DND-41 (cell line): ENCODE results near the gene HDAC3.
A peak's percentile ranks its signal among the peaks of the same experiment; 100 is the strongest.

Experiments used
- ATAC-seq: fragments of 200-7000 bp; cut with Tn5 transposase; 3 replicates; pipeline ENCODE4 v1.9.1; 2021; ENCODE audit warnings: low read depth; ENCODE audit not compliant: insufficient read depth
- DNase-seq: peaks from one replicate; pipeline ENCODE4 v3.0.0-alpha.2; 2020
- H2AFZ ChIP-seq: 2 replicates; pipeline ENCODE4 v1.6.0; 2012; ENCODE audit warnings: low read depth, low read length
- H3K27ac ChIP-seq: 2 replicates; pipeline ENCODE4 v1.5.1; 2012; ENCODE audit warnings: low read length, inconsistent platforms
- H3K27me3 ChIP-seq: fragments of 200-600 bp; sonication (generic); 2 replicates; pipeline ENCODE4 v1.6.0; 2012; ENCODE audit warnings: low read length, mild to moderate bottlenecking, inconsistent platforms; ENCODE audit not compliant: insufficient read depth, poor library complexity
- H3K36me3 ChIP-seq: 2 replicates; pipeline ENCODE4 v1.5.1; 2012; ENCODE audit warnings: low read length, inconsistent platforms; ENCODE audit not compliant: insufficient read depth
- H3K4me1 ChIP-seq: 2 replicates; pipeline ENCODE4 v1.5.1; 2012; ENCODE audit warnings: mild to moderate bottlenecking, low read length; ENCODE audit not compliant: insufficient read depth
- H3K4me2 ChIP-seq: 2 replicates; pipeline ENCODE4 v1.6.0; 2012; ENCODE audit warnings: mild to moderate bottlenecking, moderate library complexity, low read length, inconsistent platforms; ENCODE audit not compliant: insufficient read depth
- H3K4me3 ChIP-seq, 2 experiments: fragments of 200-600 bp in 1 of 2; shearing (Covaris generic) in 1 of 2; 2 replicates each; pipeline ENCODE4 v1.5.1; 2012 to 2016; ENCODE audit warnings: inconsistent platforms in 2 of 2, low read length in 2 of 2, mild to moderate bottlenecking in 2 of 2, low read depth in 1 of 2, moderate library complexity in 1 of 2
- H3K79me2 ChIP-seq: 2 replicates; pipeline ENCODE4 v1.6.0; 2012; ENCODE audit warnings: low read length, inconsistent platforms; ENCODE audit not compliant: insufficient read depth
- H3K9ac ChIP-seq: 2 replicates; pipeline ENCODE4 v1.6.0; 2012; ENCODE audit warnings: low read depth, mild to moderate bottlenecking, inconsistent platforms, low read length, moderate library complexity
- H3K9me3 ChIP-seq: 2 replicates; pipeline ENCODE4 v1.5.1; 2012; ENCODE audit warnings: low read length, moderate library complexity, mild to moderate bottlenecking, inconsistent platforms; ENCODE audit not compliant: insufficient read depth, severe bottlenecking
- H4K20me1 ChIP-seq: 2 replicates; pipeline ENCODE4 v1.6.0; 2012; ENCODE audit warnings: low read length; ENCODE audit not compliant: insufficient read depth
- CTCF ChIP-seq: IDR thresholded peaks from 2 replicates; pipeline ENCODE4 v1.5.1; 2012; ENCODE audit warnings: borderline replicate concordance, low read length, moderate library complexity, mild to moderate bottlenecking; ENCODE audit not compliant: poor library complexity, severe bottlenecking; ENCODE audit errors: extremely low read depth
- EZH2 ChIP-seq: IDR thresholded peaks from 3 replicates; pipeline ENCODE4 v1.6.1; 2012; ENCODE audit warnings: borderline replicate concordance, low read depth, mild to moderate bottlenecking, moderate library complexity, low read length, inconsistent platforms; ENCODE audit not compliant: severe bottlenecking

Gene HDAC3

GRCh38 chr5:141633871-141634561 lies 2.6 kb downstream of the HDAC3 start:
- Histone ChIP-seq H3K36me3 (peaks cover 43% of the 10 kb centered on the region), H3K27ac (no peak overlapping the region), H3K79me2 (peaks cover 64% of the 10 kb centered on the region), H3K9ac (no peak overlapping the region), H3K4me1 (peaks cover 43% of the 10 kb centered on the region), H3K27me3 (no peaks in the 10 kb centered on the region), H4K20me1 (peaks cover 29% of the 10 kb centered on the region), H3K4me2 (peak overlapping the region; percentile 100; the same call in 1 of the 2 replicates), H2AFZ (no peak overlapping the region), H3K4me3 (no peak overlapping the region; a peak in 1 of 4 replicates), H3K9me3 (no peaks in the 10 kb centered on the region)
- DNase-seq = no peak
- no peak for TF ChIP-seq CTCF
- TF ChIP-seq EZH2 = no peak
- ATAC-seq = no peak

- Histone ChIP-seq H3K4me2 (no peak overlapping the region), H4K20me1 (peaks cover 26% of the 10 kb centered on the region)
Measured at GRCh38 chr5:141632650-141633049, 4.0 kb downstream of the HDAC3 start.

GRCh38 chr5:141630570-141631140 lies 6.0 kb downstream of the HDAC3 start:
- H3K4me1 ChIP-seq = peaks cover 25% of the 10 kb centered on the region
- no peaks in the 10 kb centered on the region for H3K27me3 ChIP-seq
- H3K9me3 ChIP-seq = no peaks in the 10 kb centered on the region
- peaks cover 17% of the 10 kb centered on the region; the same call in 1 of the 2 replicates for H4K20me1 ChIP-seq
- no peak for ATAC-seq
- TF ChIP-seq CTCF = no peak
- no peak for TF ChIP-seq EZH2
- H3K79me2 ChIP-seq = peaks cover 56% of the 10 kb centered on the region
- H3K9ac ChIP-seq = no peak overlapping the region
- no peak overlapping the region for H2AFZ ChIP-seq
- H3K27ac ChIP-seq = no peak overlapping the region
- no peak overlapping the region for H3K4me3 ChIP-seq
- no peak overlapping the region for H3K4me2 ChIP-seq
- DNase-seq = no peak
- peaks cover 69% of the 10 kb centered on the region for H3K36me3 ChIP-seq

More at GRCh38 chr5:141632650-141633049, 4.0 kb downstream of the HDAC3 start:
- Histone ChIP-seq H2AFZ (no peak overlapping the region), H3K9ac (no peak overlapping the region), H3K4me1 (peaks cover 36% of the 10 kb centered on the region), H3K27ac (no peak overlapping the region; the same call in 1 of the 2 replicates), H3K79me2 (peaks cover 66% of the 10 kb centered on the region), H3K27me3 (no peaks in the 10 kb centered on the region), H3K9me3 (no peaks in the 10 kb centered on the region), H3K36me3 (peaks cover 56% of the 10 kb centered on the region), H3K4me3 (no peak overlapping the region)
- ATAC-seq (no peak), DNase-seq (no peak)
- TF ChIP-seq EZH2 (no peak), CTCF (no peak)
